ENCODE results near the gene MYOZ3. TPM values are rescaled to one million over a fixed set of nuclear protein-coding genes. Genes with fewer than 3 reads are reported as not detected.

MYOZ3 gene
- total RNA-seq, 2 experiments from 2014 or later: not detected

GRCh38 chr5:150658699-150659265 is 2.3 kb upstream of the MYOZ3 start:
- Histone ChIP-seq H4K20me1 (ENCODE audit: insufficient read depth, low read length) (no peaks in the 10 kb centered on the region), H3K4me3 (ENCODE audit: low read depth, low read length, poor library complexity, severe bottlenecking) (no peak overlapping the region), H2AFZ (ENCODE audit: low read length) (no peak overlapping the region), H3K27ac (ENCODE audit: low read depth, low read length, poor library complexity, severe bottlenecking) (no peak overlapping the region), H3K4me2 (ENCODE audit: low read length) (no peak overlapping the region), H3K4me1 (ENCODE audit: insufficient read depth, low read length, poor library complexity, severe bottlenecking) (peaks cover 11% of the 10 kb centered on the region), H3K36me3 (ENCODE audit: insufficient read depth, low read length) (no peaks in the 10 kb centered on the region), H3K79me2 (ENCODE audit: insufficient read depth, low read depth, low read length) (no peaks in the 10 kb centered on the region), H3K9me2 (ENCODE audit: insufficient read depth, low read length) (no peaks in the 10 kb centered on the region), H3K9me3 (ENCODE audit: low read length) (no peaks in the 10 kb centered on the region)
- no peak for DNase-seq (ENCODE audit: low spot score)
- intact Hi-C loops (cut with micrococcal nuclease; ENCODE audit: unreplicated experiment): no loop called here
- no TSS peak for BruUV-seq (replicated peaks)
- no peak for TF ChIP-seq CTCF (conservative IDR thresholded peaks at IDR 0.05; ENCODE audit: low read length)
- TF ChIP-seq EZH2phosphoT487 (IDR thresholded peaks at IDR 0.05; ENCODE audit: borderline replicate concordance, low read depth, low read length): no peak
- ChIA-PET CTCF (ENCODE audit: unreplicated experiment) (no interaction called here), POLR2A (interaction anchor here (0.5 to 1.6 kb wide), 3 partner anchors 25 to 101 kb away, joined by 3 to 6 read pairs (median 5); no protein-coding TSS in a partner anchor)

GRCh38 chr5:150659360-150660107 is 1.5 kb upstream of the MYOZ3 start:
- BruUV-seq (replicated peaks): no TSS peak
- H3K36me3 ChIP-seq (ENCODE audit: insufficient read depth, low read length): no peaks in the 10 kb centered on the region
- intact Hi-C loops (cut with micrococcal nuclease; ENCODE audit: unreplicated experiment): no loop called here

More at GRCh38 chr5:150659360-150660107, 1.5 kb upstream of the MYOZ3 start:
- no peak overlapping the region for H3K27ac ChIP-seq (ENCODE audit: low read depth, low read length, poor library complexity, severe bottlenecking)
- POLR2A ChIA-PET: interaction anchor here (1.1 kb wide), 1 partner anchor 31 kb away, joined by 3 read pairs; no protein-coding TSS in a partner anchor
- H3K4me1 ChIP-seq (ENCODE audit: insufficient read depth, low read length, poor library complexity, severe bottlenecking): peaks cover 11% of the 10 kb centered on the region
- DNase-seq (ENCODE audit: low spot score): no peak
- no peaks in the 10 kb centered on the region for H3K9me3 ChIP-seq (ENCODE audit: low read length)
- H3K4me3 ChIP-seq (ENCODE audit: low read depth, low read length, poor library complexity, severe bottlenecking): no peak overlapping the region
- no peak overlapping the region for H2AFZ ChIP-seq (ENCODE audit: low read length)
- H3K79me2 ChIP-seq (ENCODE audit: insufficient read depth, low read depth, low read length): no peaks in the 10 kb centered on the region
- H3K4me2 ChIP-seq (ENCODE audit: low read length): no peak overlapping the region
- H4K20me1 ChIP-seq (ENCODE audit: insufficient read depth, low read length): no peaks in the 10 kb centered on the region
- H3K9me2 ChIP-seq (ENCODE audit: insufficient read depth, low read length): no peaks in the 10 kb centered on the region
- CTCF ChIA-PET (ENCODE audit: unreplicated experiment): no interaction called here
- no peak for TF ChIP-seq EZH2phosphoT487 (IDR thresholded peaks at IDR 0.05; ENCODE audit: borderline replicate concordance, low read depth, low read length)
- TF ChIP-seq CTCF (conservative IDR thresholded peaks at IDR 0.05; ENCODE audit: low read length): no peak
